Measurements from ENCODE around the gene GJB6. TPM values are rescaled to one million over a fixed set of nuclear protein-coding genes. Genes with fewer than 3 reads are reported as not detected.

GJB6 gene
- total RNA-seq, 1 donor from 2014 or later = 121 TPM

- Histone ChIP-seq H3K27ac (peak overlapping the region; percentile 65), H3K27me3 (peaks cover 16% of the 10 kb centered on the region), H3K9me3 (no peaks in the 10 kb centered on the region), H3K36me3 (no peaks in the 10 kb centered on the region), H3K4me3 (peak overlapping the region in 1 of 2 donors; percentile 54), H3K4me1 (peaks cover 39% of the 10 kb centered on the region)
- peak in 1 of 2 donors; percentile 16 for TF ChIP-seq POLR2AphosphoS5 (IDR thresholded peaks at IDR 0.05; ENCODE audit: insufficient read depth in 1 of 2, low read depth in 1 of 2)
- TF ChIP-seq CTCF (IDR thresholded peaks at IDR 0.05) = no peak
- DNase-seq (ENCODE audit: extremely low spot score in 2 of 2) = peak in 1 of 2 donors; percentile 64
- intact Hi-C loops (cut with DNase I) = loop anchor here (5.0 to 10.0 kb wide), 2 partner anchors 294 to 992 kb away; no protein-coding TSS in a partner anchor
Observed at GRCh38 chr13:20190481-20191310, 41.4 kb downstream of the GJB6 start.

- Histone ChIP-seq H3K36me3 (no peaks in the 10 kb centered on the region), H3K27ac (no peak overlapping the region), H3K4me3 (peak overlapping the region in 1 of 2 donors; percentile 54), H3K9me3 (no peaks in the 10 kb centered on the region), H3K27me3 (peaks cover 16% of the 10 kb centered on the region), H3K4me1 (peaks cover 39% of the 10 kb centered on the region)
- no peak for DNase-seq (ENCODE audit: extremely low spot score in 2 of 2)
- intact Hi-C loops (cut with DNase I) = loop anchor here (5.0 to 10.0 kb wide), 2 partner anchors 295 to 992 kb away; no protein-coding TSS in a partner anchor
- TF ChIP-seq CTCF (IDR thresholded peaks at IDR 0.05) = no peak
- TF ChIP-seq POLR2A (IDR thresholded peaks at IDR 0.05) = no peak
- no peak for TF ChIP-seq POLR2AphosphoS5 (IDR thresholded peaks at IDR 0.05; ENCODE audit: insufficient read depth in 1 of 2, low read depth in 1 of 2)
Observed at GRCh38 chr13:20190076-20190475, 42.0 kb downstream of the GJB6 start.

- intact Hi-C loops (cut with DNase I) = no loop called here
- no peak for TF ChIP-seq POLR2A (IDR thresholded peaks at IDR 0.05)
- TF ChIP-seq CTCF (IDR thresholded peaks at IDR 0.05) = no peak
- no peak for TF ChIP-seq POLR2AphosphoS5 (IDR thresholded peaks at IDR 0.05; ENCODE audit: insufficient read depth in 1 of 2, low read depth in 1 of 2)
Observed at GRCh38 chr13:20188667-20189553, 43.2 kb downstream of the GJB6 start.

GRCh38 chr13:20186771-20187170 lies 45.3 kb downstream of the GJB6 start:
- no peaks in the 10 kb centered on the region for H3K9me3 ChIP-seq
- H3K36me3 ChIP-seq = no peaks in the 10 kb centered on the region
- peaks cover 13% of the 10 kb centered on the region for H3K4me1 ChIP-seq
- peak in 1 of 2 donors; percentile 58 for DNase-seq (ENCODE audit: extremely low spot score in 2 of 2)
- no peak overlapping the region for H3K4me3 ChIP-seq
- no peak overlapping the region for H3K27ac ChIP-seq
- intact Hi-C loops (cut with DNase I) = no loop called here
- H3K27me3 ChIP-seq = peaks cover 6% of the 10 kb centered on the region
- no peak for TF ChIP-seq POLR2AphosphoS5 (IDR thresholded peaks at IDR 0.05; ENCODE audit: insufficient read depth in 1 of 2, low read depth in 1 of 2)
- no peak for TF ChIP-seq CTCF (IDR thresholded peaks at IDR 0.05)
- no peak for TF ChIP-seq POLR2A (IDR thresholded peaks at IDR 0.05)

More at GRCh38 chr13:20188667-20189553, 43.2 kb downstream of the GJB6 start:
- Histone ChIP-seq H3K27ac (no peak overlapping the region), H3K27me3 (peaks cover 10% of the 10 kb centered on the region), H3K4me1 (peaks cover 34% of the 10 kb centered on the region), H3K4me3 (no peak overlapping the region), H3K9me3 (no peaks in the 10 kb centered on the region), H3K36me3 (no peaks in the 10 kb centered on the region)
- peak in 1 of 2 donors; percentile 77 for DNase-seq (ENCODE audit: extremely low spot score in 2 of 2)

Measured in vagina (tissue), 2 donors.